TTC549 (cell line): ENCODE data around the gene NIBAN1.
A peak's percentile ranks its signal among the peaks of the same experiment; 100 is the strongest.
"Not testable (repeated sequence)": the region's sequence is repeated elsewhere in the genome, so short reads cannot be mapped to it uniquely, and the experiment has no call there.

ENCODE experiments used
- FAIRE-seq: peaks from 2 replicates; lab custom pipeline; 2012; peaks lifted over from hg19 to GRCh38; lab: Jason Lieb, UNC

The NIBAN1 gene

DNA sequence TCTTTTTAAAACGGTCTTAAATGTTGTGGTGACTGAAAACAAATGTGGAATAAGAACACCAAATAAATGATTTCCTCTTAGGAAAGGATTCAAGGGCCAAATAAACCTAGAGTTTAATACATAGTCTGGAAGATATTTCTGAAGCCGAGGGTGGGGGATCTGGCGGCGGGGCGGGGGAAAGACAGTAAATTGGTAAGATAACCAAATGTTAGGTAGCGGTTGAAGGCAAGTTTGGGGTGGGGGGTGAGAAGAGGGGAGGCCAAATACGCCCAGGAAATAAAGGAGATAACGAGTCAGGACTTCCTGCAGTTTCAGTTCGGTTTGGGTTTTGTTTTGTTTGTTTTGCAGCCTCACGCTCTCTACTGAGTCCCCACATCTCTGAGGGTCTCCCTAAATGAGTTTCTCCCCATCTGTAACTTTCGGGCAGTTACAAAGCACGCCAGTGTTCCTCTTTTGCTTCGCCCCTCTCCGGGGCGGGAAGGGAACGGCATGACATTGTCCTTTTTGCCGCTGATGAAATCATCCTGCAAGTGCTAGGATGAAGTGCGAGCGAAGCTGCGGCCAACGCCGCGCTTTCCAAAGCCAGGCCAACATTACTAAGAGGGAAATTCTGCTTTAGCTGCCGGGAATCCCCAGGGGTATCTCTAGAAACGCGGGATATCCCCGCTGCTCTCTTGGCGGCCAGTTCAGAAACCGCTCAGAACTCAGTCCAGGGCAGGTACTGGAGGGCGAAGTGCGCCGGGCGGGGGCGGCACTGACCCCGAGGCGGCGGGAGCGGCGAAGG is 844 bp downstream of the NIBAN1 start:
- FAIRE-seq, result no peak

DNA sequence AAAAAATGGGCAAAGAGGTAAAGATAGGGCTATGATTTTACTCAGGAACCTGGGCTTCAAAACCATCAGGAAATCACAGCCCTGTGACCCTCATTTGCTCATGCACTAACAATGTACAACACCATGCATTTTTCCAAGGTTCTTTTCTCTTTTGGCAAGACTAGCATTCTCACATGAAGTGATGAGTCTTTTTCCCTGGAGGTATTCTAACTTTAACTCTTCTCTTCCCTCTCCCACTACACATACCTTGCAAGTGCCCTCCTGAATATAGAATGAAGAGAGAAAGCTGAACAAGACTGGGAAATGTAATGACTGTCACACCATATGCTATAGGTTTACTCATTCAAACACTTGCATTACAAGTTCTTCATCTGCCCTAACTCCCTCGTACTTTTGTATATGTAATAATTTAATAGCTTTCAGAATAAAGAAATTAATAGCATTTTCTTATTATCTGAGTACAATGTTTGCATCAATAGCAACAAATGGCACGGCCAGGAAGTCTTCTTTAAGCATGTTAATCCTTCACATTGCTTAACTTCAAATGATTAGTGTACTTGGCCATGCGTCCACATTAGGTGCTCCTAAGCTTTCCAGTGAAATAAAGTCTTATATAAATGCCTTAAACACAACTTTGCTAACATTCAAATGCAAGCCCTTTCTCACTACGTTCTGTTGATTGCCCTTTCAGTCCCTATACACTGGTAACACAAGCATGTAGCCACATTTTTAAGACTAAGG is 1.8 kb downstream of the NIBAN1 start:
- FAIRE-seq, result no peak

- FAIRE-seq, result no peak
Measured at GRCh38 chr1:184971522-184972265, 2.6 kb downstream of the NIBAN1 start.

DNA sequence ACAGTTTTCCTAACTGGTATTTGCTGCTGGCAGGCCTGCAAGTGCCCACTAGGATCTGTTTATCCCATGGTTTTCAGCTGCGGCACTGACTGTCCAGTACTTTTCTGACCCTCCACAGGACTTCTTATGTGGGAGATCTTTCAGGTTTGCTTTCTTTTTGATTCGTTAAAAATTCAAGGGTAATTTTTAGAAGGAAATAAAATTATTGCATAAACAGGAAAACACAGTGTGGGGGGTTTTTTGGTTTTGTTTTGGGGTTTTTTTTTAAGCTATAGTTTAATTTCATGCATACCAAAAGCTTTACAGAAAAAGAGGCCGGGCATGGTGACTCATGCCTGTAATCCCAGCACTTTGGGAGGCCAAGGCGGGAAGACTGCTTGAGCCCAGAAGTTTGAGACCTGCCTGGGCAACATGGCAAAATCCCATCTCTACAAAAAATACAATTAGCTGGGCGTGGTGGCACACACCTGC is 3.6 kb downstream of the NIBAN1 start:
- FAIRE-seq, result no peak

GRCh38 chr1:184966989-184967388 is 7.3 kb downstream of the NIBAN1 start:
- FAIRE-seq, result no peak

DNA sequence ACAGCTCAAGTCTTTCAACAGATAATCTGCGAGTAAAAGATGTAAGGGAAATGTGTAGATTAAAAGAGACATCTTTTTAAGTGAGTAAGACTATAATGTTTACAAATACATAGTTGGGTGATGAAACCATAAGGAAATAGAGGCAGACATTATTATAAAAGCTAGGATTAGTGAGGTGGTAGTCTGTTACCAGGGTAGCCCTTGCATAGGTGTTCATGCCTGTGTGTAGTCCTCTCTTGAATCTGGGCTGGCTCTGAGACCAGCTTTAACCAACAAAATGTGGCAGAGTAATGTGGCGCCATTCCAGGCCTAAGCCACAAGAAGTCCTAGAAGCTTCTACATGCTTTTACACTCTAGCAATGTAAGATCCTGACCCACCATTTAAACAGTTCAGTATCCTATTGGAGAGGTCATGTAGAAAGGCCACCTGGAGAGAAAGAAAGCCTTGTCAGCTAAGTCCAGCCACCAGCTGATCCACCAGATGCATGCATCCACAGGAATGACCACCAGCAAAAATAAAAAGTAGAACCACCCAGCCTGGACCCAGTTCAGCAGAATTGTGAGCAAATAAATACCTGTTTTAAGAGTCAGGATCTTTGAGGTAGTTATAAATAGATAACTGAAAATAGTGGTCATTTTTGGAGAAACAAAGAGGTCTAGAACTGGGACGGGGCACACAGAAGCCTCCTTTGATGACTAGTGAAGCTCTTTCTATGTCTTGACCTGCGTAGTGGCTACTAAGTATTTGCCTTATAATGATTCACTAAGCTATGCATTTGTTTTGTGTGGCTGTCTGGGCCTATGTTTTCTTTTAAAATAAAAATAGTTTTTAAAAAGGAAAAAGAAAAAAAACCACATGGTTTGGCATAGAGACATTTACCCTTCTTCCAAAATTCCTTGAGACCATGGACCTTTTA is 8.1 kb downstream of the NIBAN1 start:
- FAIRE-seq, result no peak

- FAIRE-seq, result no peak
Measured at GRCh38 chr1:184965439-184965838, 8.9 kb downstream of the NIBAN1 start.

DNA sequence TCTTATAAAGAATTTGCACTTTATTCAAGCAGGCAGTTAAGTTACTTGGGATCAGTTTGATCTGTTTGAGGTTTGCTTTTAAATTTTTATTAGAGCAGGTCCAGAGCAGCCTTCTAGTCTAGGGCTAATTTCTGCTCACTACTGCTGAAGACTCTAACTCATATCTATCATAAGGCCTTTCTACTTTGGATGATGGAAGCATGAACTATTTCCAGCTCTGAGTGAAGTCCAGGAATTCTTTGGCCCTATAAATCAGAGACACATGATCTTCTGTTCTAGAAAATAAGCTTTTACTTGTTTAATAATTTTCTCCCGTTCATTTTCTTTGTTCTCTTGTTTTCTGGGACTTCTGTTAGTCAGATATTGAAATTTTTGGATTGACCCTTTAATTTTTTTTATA is 14.7 kb downstream of the NIBAN1 start:
- FAIRE-seq, result no peak

- FAIRE-seq, result peak; percentile 56
Measured at GRCh38 chr1:184958554-184959353, 15.6 kb downstream of the NIBAN1 start.

- not testable (repeated sequence) for FAIRE-seq
Measured at GRCh38 chr1:184957901-184958300, 16.4 kb downstream of the NIBAN1 start.

DNA sequence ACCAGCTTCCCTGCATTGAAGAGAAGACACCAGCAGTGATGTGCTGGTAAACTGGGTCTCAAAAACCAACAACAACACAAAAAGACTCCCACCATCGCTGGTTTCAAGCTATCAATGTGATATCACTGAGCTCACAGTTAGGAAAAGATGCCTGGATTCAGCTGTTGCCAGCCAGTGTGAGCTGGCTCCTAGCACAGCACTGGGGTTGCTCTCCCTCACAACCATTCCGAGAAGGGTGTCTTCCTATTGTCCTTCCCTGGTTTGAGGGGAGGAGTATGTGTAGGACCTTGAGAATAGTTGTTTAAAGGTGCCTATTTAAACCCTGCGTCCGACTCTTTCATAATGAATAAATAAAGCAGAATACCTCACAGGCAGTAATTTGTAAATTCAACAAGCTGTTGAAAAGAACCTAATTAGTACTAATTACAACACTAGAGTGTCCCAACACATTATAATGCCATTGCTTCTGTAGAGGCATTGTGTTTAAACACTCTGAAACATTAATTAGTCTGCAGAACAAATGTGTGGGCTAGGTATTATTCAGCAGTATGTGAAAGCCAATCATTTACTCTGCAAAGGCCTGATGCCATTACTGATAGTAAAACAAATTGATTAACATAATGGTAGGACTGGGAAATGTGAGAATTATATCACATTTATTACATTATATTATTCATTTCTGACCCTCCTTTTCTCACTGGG is 17.2 kb downstream of the NIBAN1 start:
- FAIRE-seq, result no peak

GRCh38 chr1:184954232-184954995 is 19.9 kb downstream of the NIBAN1 start:
- FAIRE-seq, result no peak

- no peak for FAIRE-seq
Measured at GRCh38 chr1:184953600-184954219, 20.6 kb downstream of the NIBAN1 start.

DNA sequence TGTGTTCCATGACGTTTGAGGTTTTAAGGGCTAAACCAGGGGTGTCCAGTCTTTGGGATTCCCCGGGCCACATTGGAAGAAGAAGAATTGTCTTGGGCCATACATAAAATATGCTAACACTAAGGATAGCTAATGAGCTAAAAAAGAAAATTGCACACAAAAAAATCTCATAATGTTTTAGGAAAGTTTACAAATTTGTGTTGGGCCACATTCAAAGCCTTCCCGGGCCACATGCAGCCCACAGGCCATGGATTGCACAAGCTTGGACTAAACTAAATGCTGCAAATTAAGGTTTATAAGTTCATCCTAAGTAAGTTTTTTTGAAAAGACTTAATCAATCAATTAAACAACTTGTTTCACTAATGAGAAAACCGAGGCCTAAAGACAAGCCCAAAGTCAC is 21.9 kb downstream of the NIBAN1 start:
- FAIRE-seq, result no peak

- no peak for FAIRE-seq
Measured at GRCh38 chr1:184951788-184952187, 22.5 kb downstream of the NIBAN1 start.

- FAIRE-seq, result no peak
Measured at GRCh38 chr1:184950906-184951305, 23.4 kb downstream of the NIBAN1 start.

DNA sequence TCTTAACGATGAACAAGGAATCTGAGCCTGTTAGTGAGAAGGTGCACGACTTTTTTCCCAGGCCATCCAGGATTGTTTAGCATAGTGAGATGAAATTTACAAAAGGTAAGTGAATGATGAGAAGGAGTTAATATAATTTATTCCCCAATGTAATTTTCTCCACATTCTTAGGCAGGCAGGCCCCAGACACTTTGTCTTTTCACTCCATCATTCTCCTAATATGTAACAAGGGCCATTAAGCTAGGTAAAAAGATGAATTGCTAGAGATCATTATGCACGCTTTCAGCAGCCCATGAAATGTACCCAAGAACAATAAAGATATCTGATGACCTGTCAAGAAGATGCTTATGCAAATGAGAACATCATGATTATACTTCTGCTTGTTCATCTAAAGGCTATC is 24.1 kb downstream of the NIBAN1 start:
- FAIRE-seq, result no peak

GRCh38 chr1:184947497-184948256 is 26.6 kb downstream of the NIBAN1 start:
- peak; percentile 61 for FAIRE-seq
